HepG2 (cell line): Measurements from ENCODE around the gene RUNX3. TPM values are rescaled to one million over a fixed set of nuclear protein-coding genes. Genes with fewer than 3 reads are reported as not detected.
A peak's percentile ranks its signal among the peaks of the same experiment; 100 is the strongest.

ENCODE experiments used
- ARHGAP35 ChIP-seq: sonication (generic); formaldehyde crosslinking; IDR thresholded peaks from 2 replicates; pipeline ENCODE4 v1.9.0; 2022; ENCODE audit warnings: mild to moderate bottlenecking, inconsistent platforms, moderate library complexity, missing genetic modification reagents, borderline replicate concordance
- CBX1 ChIP-seq: IDR thresholded peaks from one replicate; pipeline ENCODE4 v1.6.1; 2016; ENCODE audit warnings: antibody characterized with exemption, low read depth
- ERF ChIP-seq: IDR thresholded peaks from 2 replicates; pipeline ENCODE4 v1.6.1; 2018; ENCODE audit warnings: missing biosample characterization, missing genetic modification reagents
- ETV5 ChIP-seq: IDR thresholded peaks from 2 replicates; pipeline ENCODE4 v1.6.1; 2018; ENCODE audit warnings: missing biosample characterization, missing genetic modification reagents, inconsistent platforms, borderline replicate concordance
- HMG20A ChIP-seq: IDR thresholded peaks from 2 replicates; pipeline ENCODE4 v1.6.1; 2016; ENCODE audit warnings: borderline replicate concordance
- JUND ChIP-seq: sonication (generic); formaldehyde crosslinking; IDR thresholded peaks from 2 replicates; pipeline ENCODE4 v1.8.0; 2022; ENCODE audit warnings: mild to moderate bottlenecking, missing genetic modification reagents
- KAT7 ChIP-seq: IDR thresholded peaks from 2 replicates; pipeline ENCODE4 v1.6.1; 2018; ENCODE audit warnings: borderline replicate concordance, missing compliant biosample characterization
- MIXL1 ChIP-seq: IDR thresholded peaks from 2 replicates; pipeline ENCODE4 v1.6.1; 2016
- PAXIP1 ChIP-seq: sonication (generic); formaldehyde crosslinking; conservative IDR thresholded peaks from 2 replicates; pipeline ENCODE4 v1.4.0; 2020; ENCODE audit warnings: mild to moderate bottlenecking, missing genetic modification reagents, moderate library complexity
- SALL1 ChIP-seq: sonication (generic); formaldehyde crosslinking; IDR thresholded peaks from 2 replicates; pipeline ENCODE4 v1.8.0; 2022; ENCODE audit warnings: mild to moderate bottlenecking, missing genetic modification reagents
- SOX5 ChIP-seq: IDR thresholded peaks from 2 replicates; pipeline ENCODE4 v1.6.1; 2016; ENCODE audit warnings: borderline replicate concordance
- TBX2 ChIP-seq: sonication (generic); formaldehyde crosslinking; IDR thresholded peaks from 2 replicates; pipeline ENCODE4 v1.5.0; 2020; ENCODE audit warnings: missing genetic modification reagents, mild to moderate bottlenecking, borderline replicate concordance
- THAP11 ChIP-seq: IDR thresholded peaks from 2 replicates; pipeline ENCODE4 v1.6.1; 2016; ENCODE audit warnings: missing biosample characterization, missing genetic modification reagents
- YEATS2 ChIP-seq: sonication (generic); formaldehyde crosslinking; IDR thresholded peaks from 2 replicates; pipeline ENCODE4 v1.4.0; 2020; ENCODE audit warnings: missing genetic modification reagents, borderline replicate concordance
- ZBTB46 ChIP-seq: sonication (generic); formaldehyde crosslinking; IDR thresholded peaks from 2 replicates; pipeline ENCODE4 v1.4.0; 2020; ENCODE audit warnings: mild to moderate bottlenecking, missing genetic modification reagents, borderline replicate concordance
- ZFP91 ChIP-seq: sonication (generic); formaldehyde crosslinking; IDR thresholded peaks from 2 replicates; pipeline ENCODE4 v1.9.0; 2022; ENCODE audit warnings: missing genetic modification reagents, mild to moderate bottlenecking, borderline replicate concordance
- ZFX ChIP-seq: sonication (generic); formaldehyde crosslinking; IDR thresholded peaks from 2 replicates; pipeline ENCODE4 v1.4.0; 2020; ENCODE audit warnings: mild to moderate bottlenecking, low read depth, missing genetic modification reagents, moderate library complexity
- ZNF263 ChIP-seq: sonication (generic); formaldehyde crosslinking; IDR thresholded peaks from 2 replicates; pipeline ENCODE4 v1.4.0; 2020; ENCODE audit warnings: missing genetic modification reagents
- ZNF275 ChIP-seq: sonication (generic); formaldehyde crosslinking; IDR thresholded peaks from 2 replicates; pipeline ENCODE4 v1.8.0; 2022; ENCODE audit warnings: missing genetic modification reagents, mild to moderate bottlenecking, inconsistent platforms, borderline replicate concordance
- ZNF503 ChIP-seq: sonication (generic); formaldehyde crosslinking; IDR thresholded peaks from 2 replicates; pipeline ENCODE4 v1.4.0; 2020; ENCODE audit warnings: missing genetic modification reagents
- polyA plus RNA-seq, 8 experiments: library from polyadenylated mRNA; depleted of rRNA in 3 of 8; stranded (reverse) in 7 of 8; unstranded in 1 of 8; fragments of >200 nt; fragmentation: Illumina TruSeq in 4 of 8; extraction: Trizol in 4 of 8; gene quantifications; 2 replicates each; pipeline versions ENCODE4 v1.2.1 to v1.2.3, GENCODE V29; 2011 to 2016; ENCODE audit warnings: low read depth in 4 of 8, missing spikeins in 1 of 8, mixed read lengths in 1 of 8; ENCODE audit not compliant: insufficient read depth in 1 of 8
- total RNA-seq, 5 experiments: library from RNA; depleted of rRNA; stranded (reverse); fragments of >200 nt; fragmentation: Illumina TruSeq; extraction: Trizol; gene quantifications; 2 replicates each; pipeline ENCODE4 v1.2.3, GENCODE V29; 2016; ENCODE audit warnings: low read depth in 1 of 5

The RUNX3 gene
- total and polyA plus RNA-seq, 2 of the 13 experiments (the other 11 are each of a cell fraction or from before 2014, with no cell fraction given): 0.04 to 0.22 TPM

- TF ChIP-seq YEATS2 (CRISPR knock-in tag) (peak; percentile 17; the same call in 1 of the 2 replicates), TBX2 (peak; percentile 71; the same call in 1 of the 2 replicates), KAT7 (CRISPR knock-in tag) (no peak), ERF (CRISPR knock-in tag) (peak; percentile 73), ZNF503 (CRISPR knock-in tag) (peak; percentile 35; the same call in 1 of the 2 replicates), ZNF275 (no peak), THAP11 (CRISPR knock-in tag) (0 out of 2 replicates have a peak, but pooled peaks have one; percentile 24), JUND (CRISPR knock-in tag) (0 out of 2 replicates have a peak, but pooled peaks have one; percentile 34), CBX1 (no peak), ZFP91 (no peak), SOX5 (CRISPR knock-in tag) (peak; percentile 34; the same call in 1 of the 2 replicates), HMG20A (CRISPR knock-in tag) (0 out of 2 replicates have a peak, but pooled peaks have one; percentile 26), ZBTB46 (0 out of 2 replicates have a peak, but pooled peaks have one; percentile 41), MIXL1 (CRISPR knock-in tag) (peak; percentile 78), ARHGAP35 (CRISPR knock-in tag) (no peak), PAXIP1 (CRISPR knock-in tag) (peak; percentile 94), SALL1 (CRISPR knock-in tag) (peak; percentile 74), ETV5 (CRISPR knock-in tag) (peak; percentile 80; the same call in 1 of the 2 replicates), ZFX (peak; percentile 36; the same call in 1 of the 2 replicates), ZNF263 (CRISPR knock-in tag) (peak; percentile 11; the same call in 1 of the 2 replicates)
These were observed 65.7 kb downstream of the RUNX3 start (continued) for GRCh38 chr1:24864370-24864777.
